Panc1 (cell line): ENCODE measurements around the gene THAP11. TPM values are rescaled to one million over a fixed set of nuclear protein-coding genes. Genes with fewer than 3 reads are reported as not detected.
A peak's percentile ranks its signal among the peaks of the same experiment; 100 is the strongest.

Source experiments
- ATAC-seq: fragments of 200-7000 bp; cut with Tn5 transposase; 2 replicates; pipeline ENCODE4 v1.9.1; 2020; ENCODE audit warnings: mild to moderate bottlenecking, moderate library complexity
- BruUV-seq: library from RNA; stranded (reverse); fragments of 400-500 nt; replicated peaks from 2 replicates; lab custom pipeline; 2021; lab: Mats Ljungman, UMichigan
- CTCF ChIA-PET: fragments of 300-600 bp; sonication (Branson Sonifier 250); formaldehyde crosslinking; loops from one replicate; lab custom pipeline; 2022; ENCODE audit warnings: antibody characterized with exemption; lab: Charles Lee
- POLR2A ChIA-PET: fragments of 300-600 bp; sonication (Branson Sonifier 250); formaldehyde crosslinking; loops from one replicate; lab custom pipeline; 2022; ENCODE audit warnings: antibody characterized with exemption; lab: Charles Lee
- DNase-seq: peaks from one replicate; pipeline ENCODE4 v3.0.0-alpha.2; 2010; ENCODE audit warnings: low read depth, low spot score
- H3K27ac ChIP-seq: 2 replicates; pipeline ENCODE4 v1.5.1; 2011; ENCODE audit warnings: mild to moderate bottlenecking, low read length, inconsistent platforms
- H3K27me3 ChIP-seq: fragments of 200-500 bp; sonication (Bioruptor generic); 2 replicates; pipeline ENCODE4 v1.6.0; 2014; ENCODE audit warnings: low read length, inconsistent platforms; ENCODE audit not compliant: control insufficient read depth, insufficient read depth
- H3K36me3 ChIP-seq: fragments of 200-500 bp; sonication (Bioruptor generic); 2 replicates; pipeline ENCODE4 v1.5.1; 2014; ENCODE audit warnings: inconsistent platforms, mild to moderate bottlenecking, low read length, moderate library complexity; ENCODE audit not compliant: control insufficient read depth, insufficient read depth
- H3K4me1 ChIP-seq: 2 replicates; pipeline ENCODE4 v1.5.1; 2011; ENCODE audit warnings: inconsistent platforms, mild to moderate bottlenecking, low read length, moderate library complexity; ENCODE audit not compliant: control insufficient read depth, insufficient read depth
- H3K4me3 ChIP-seq, 2 experiments: 2 replicates each; pipeline ENCODE4 v1.5.1; 2011 to 2012; ENCODE audit warnings: low read depth in 2 of 2, low read length in 2 of 2, mild to moderate bottlenecking in 2 of 2, inconsistent platforms in 1 of 2, moderate library complexity in 1 of 2
- H3K9me3 ChIP-seq: fragments of 200-500 bp; sonication (Bioruptor generic); 2 replicates; pipeline ENCODE4 v1.5.1; 2014; ENCODE audit warnings: low read depth, mild to moderate bottlenecking, inconsistent platforms, low read length, moderate library complexity; ENCODE audit not compliant: control insufficient read depth, insufficient read depth
- POLR2AphosphoS5 ChIP-seq: IDR thresholded peaks from 2 replicates; pipeline ENCODE4 v1.6.1; 2012; ENCODE audit warnings: mild to moderate bottlenecking, low read depth, low read length, moderate library complexity
- SIN3A ChIP-seq: IDR thresholded peaks from 2 replicates; pipeline ENCODE4 v1.6.1; 2012; ENCODE audit warnings: low read depth, mild to moderate bottlenecking, low read length, moderate library complexity, borderline replicate concordance; ENCODE audit not compliant: insufficient read depth
- TCF7L2 ChIP-seq: IDR thresholded peaks from 2 replicates; pipeline ENCODE4 v1.6.1; 2011; ENCODE audit warnings: mild to moderate bottlenecking, low read depth, low read length, inconsistent platforms
- in situ Hi-C: cut with HindIII; loops from 2 replicates; pipeline ENCODE4 v1.10.0; 2016; ENCODE audit warnings: low sequenced_read_pairs, low pct_unique_long_range_greater_than_20kb
- intact Hi-C: fragments of 100-400 bp; cut with micrococcal nuclease; formaldehyde crosslinking; loops from one replicate; pipeline ENCODE4 v1.10.0; 2022; ENCODE audit not compliant: unreplicated experiment
- total RNA-seq: library from RNA; stranded (reverse); gene quantifications from one replicate; pipeline ENCODE4 v1.2.1, GENCODE V29; 2021; ENCODE audit not compliant: unreplicated experiment
- TF ChIP-seq, protein P1 (sequence below): fragments of 450-650 bp; IDR thresholded peaks from 2 replicates; pipeline ENCODE4 v1.5.1; 2017; ENCODE audit warnings: mild to moderate bottlenecking
- TF ChIP-seq, protein P2 (sequence below), 2 experiments: IDR thresholded peaks; 2 replicates each; pipeline ENCODE4 v1.6.1; 2011 to 2012; ENCODE audit warnings: low read depth in 2 of 2, control low read depth in 1 of 2, low read length in 1 of 2, mild to moderate bottlenecking in 1 of 2, moderate library complexity in 1 of 2; ENCODE audit not compliant: insufficient read depth in 1 of 2

Gene THAP11
- total RNA-seq, 1 experiment from 2014 or later, result 27.3 TPM

DNA sequence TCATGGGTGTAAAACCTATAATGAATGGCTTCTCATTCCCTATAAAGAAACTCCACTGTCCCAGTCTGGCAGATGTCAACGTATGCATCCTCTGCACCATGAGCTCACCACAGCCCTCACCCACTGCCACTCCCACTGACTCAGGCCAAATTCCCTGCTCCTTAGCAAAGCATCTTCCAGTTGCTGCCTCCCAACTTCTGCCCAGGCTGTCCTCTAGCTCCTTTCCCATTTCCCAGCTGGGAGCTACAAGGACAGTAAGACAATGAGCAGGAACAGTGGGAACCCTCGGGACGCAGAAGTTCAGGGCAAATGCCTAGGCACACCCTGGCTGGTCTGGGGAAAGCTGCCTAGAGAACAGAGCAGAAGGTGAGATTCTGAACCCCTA, 9.1 kb upstream of the THAP11 start:
- H3K27me3 ChIP-seq, result no peaks in the 10 kb centered on the region
- H3K4me1 ChIP-seq, result peaks cover 9% of the 10 kb centered on the region; the same call in 1 of the 2 replicates
- in situ Hi-C loops, result no loop called here
- intact Hi-C loops, result no loop called here
- no peaks in the 10 kb centered on the region for H3K9me3 ChIP-seq
- peak; percentile 26 for ATAC-seq
- no peak for DNase-seq
- TF ChIP-seq, protein P1, sequence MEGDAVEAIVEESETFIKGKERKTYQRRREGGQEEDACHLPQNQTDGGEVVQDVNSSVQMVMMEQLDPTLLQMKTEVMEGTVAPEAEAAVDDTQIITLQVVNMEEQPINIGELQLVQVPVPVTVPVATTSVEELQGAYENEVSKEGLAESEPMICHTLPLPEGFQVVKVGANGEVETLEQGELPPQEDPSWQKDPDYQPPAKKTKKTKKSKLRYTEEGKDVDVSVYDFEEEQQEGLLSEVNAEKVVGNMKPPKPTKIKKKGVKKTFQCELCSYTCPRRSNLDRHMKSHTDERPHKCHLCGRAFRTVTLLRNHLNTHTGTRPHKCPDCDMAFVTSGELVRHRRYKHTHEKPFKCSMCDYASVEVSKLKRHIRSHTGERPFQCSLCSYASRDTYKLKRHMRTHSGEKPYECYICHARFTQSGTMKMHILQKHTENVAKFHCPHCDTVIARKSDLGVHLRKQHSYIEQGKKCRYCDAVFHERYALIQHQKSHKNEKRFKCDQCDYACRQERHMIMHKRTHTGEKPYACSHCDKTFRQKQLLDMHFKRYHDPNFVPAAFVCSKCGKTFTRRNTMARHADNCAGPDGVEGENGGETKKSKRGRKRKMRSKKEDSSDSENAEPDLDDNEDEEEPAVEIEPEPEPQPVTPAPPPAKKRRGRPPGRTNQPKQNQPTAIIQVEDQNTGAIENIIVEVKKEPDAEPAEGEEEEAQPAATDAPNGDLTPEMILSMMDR, result no peak
- TF ChIP-seq POLR2AphosphoS5 (no peak), SIN3A (no peak), TCF7L2 (no peak)
- TF ChIP-seq, protein P2, sequence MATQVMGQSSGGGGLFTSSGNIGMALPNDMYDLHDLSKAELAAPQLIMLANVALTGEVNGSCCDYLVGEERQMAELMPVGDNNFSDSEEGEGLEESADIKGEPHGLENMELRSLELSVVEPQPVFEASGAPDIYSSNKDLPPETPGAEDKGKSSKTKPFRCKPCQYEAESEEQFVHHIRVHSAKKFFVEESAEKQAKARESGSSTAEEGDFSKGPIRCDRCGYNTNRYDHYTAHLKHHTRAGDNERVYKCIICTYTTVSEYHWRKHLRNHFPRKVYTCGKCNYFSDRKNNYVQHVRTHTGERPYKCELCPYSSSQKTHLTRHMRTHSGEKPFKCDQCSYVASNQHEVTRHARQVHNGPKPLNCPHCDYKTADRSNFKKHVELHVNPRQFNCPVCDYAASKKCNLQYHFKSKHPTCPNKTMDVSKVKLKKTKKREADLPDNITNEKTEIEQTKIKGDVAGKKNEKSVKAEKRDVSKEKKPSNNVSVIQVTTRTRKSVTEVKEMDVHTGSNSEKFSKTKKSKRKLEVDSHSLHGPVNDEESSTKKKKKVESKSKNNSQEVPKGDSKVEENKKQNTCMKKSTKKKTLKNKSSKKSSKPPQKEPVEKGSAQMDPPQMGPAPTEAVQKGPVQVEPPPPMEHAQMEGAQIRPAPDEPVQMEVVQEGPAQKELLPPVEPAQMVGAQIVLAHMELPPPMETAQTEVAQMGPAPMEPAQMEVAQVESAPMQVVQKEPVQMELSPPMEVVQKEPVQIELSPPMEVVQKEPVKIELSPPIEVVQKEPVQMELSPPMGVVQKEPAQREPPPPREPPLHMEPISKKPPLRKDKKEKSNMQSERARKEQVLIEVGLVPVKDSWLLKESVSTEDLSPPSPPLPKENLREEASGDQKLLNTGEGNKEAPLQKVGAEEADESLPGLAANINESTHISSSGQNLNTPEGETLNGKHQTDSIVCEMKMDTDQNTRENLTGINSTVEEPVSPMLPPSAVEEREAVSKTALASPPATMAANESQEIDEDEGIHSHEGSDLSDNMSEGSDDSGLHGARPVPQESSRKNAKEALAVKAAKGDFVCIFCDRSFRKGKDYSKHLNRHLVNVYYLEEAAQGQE (IDR thresholded peaks at IDR 0.05; ENCODE audit: insufficient read depth in 1 of 2, low read depth in 2 of 2, low read length in 1 of 2), result no peak
- BruUV-seq, result no TSS peak
- ChIA-PET POLR2A (no interaction called here), CTCF (interaction anchor here (0.5 to 1.0 kb wide), 2 partner anchors 11 to 16 kb away, joined by 3 to 5 read pairs; no protein-coding TSS in a partner anchor)
- peak overlapping the region; percentile 87 for H3K27ac ChIP-seq
- peak overlapping the region; percentile 81 to 82 for H3K4me3 ChIP-seq
- H3K36me3 ChIP-seq, result peaks cover 2% of the 10 kb centered on the region; the same call in 1 of the 2 replicates

DNA sequence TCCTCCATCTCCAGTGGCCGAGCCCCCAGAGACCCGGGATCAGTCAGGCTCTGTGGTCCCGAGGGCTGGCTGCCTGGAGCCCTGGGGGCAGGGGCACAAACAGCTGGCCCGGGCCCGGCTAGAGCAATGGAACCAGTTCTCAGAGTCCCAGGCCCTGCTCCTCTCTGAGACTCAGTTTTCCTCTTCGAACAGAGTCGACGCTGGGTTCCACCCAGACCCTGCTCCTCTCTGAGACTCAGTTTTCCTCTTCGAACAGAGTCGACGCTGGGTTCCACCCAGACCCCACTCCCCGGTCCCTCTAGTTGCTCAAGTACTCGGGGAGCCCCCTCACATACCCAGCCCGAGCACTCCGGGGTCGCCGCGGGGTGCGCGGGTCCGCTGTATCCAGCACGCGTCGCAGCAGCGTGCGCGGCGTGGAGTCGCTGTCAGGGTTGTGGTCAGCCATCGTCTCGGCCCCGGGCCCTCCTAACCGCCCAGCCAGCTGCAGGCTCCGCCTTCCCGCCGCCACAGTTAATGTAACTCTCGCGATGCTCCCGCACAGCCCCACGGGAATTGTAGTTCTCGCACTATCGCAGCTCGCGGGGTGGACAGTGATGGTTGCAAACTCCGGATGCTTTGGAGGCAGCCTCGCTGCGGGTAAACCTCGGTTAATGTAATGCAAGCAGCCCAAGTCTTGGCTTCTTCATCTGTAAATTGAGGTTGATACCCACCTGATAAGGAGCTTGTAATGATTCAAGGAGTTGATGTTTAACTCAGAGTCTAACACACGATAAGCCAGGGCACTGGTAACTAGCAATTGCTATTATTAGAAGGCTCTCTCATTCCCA, 8.5 kb upstream of the THAP11 start:
- intact Hi-C loops, result no loop called here
- Histone ChIP-seq H3K9me3 (no peaks in the 10 kb centered on the region), H3K4me1 (peaks cover 9% of the 10 kb centered on the region; the same call in 1 of the 2 replicates), H3K36me3 (peaks cover 2% of the 10 kb centered on the region; the same call in 1 of the 2 replicates), H3K27ac (peak overlapping the region; percentile 87), H3K27me3 (no peaks in the 10 kb centered on the region), H3K4me3 (peak overlapping the region; percentile 81 to 82)
- CTCF ChIA-PET, result interaction anchor here (1.0 kb wide), 1 partner anchor 17 kb away, joined by 5 read pairs; no protein-coding TSS in a partner anchor
- peak; percentile 99 for ATAC-seq
- POLR2A ChIA-PET, result no interaction called here
- in situ Hi-C loops, result no loop called here
- TF ChIP-seq SIN3A (peak; percentile 73; the same call in 1 of the 2 replicates), TCF7L2 (no peak), POLR2AphosphoS5 (peak; percentile 39; the same call in 1 of the 2 replicates)
- TF ChIP-seq, protein P2 (IDR thresholded peaks at IDR 0.05; ENCODE audit: insufficient read depth in 1 of 2, low read depth in 2 of 2, low read length in 1 of 2), result no peak
- TF ChIP-seq, protein P1, result no peak
- BruUV-seq, result TSS peak; percentile 87
- peak; percentile 68 for DNase-seq
